ENCODE results near the gene ZNF639.

DNA sequence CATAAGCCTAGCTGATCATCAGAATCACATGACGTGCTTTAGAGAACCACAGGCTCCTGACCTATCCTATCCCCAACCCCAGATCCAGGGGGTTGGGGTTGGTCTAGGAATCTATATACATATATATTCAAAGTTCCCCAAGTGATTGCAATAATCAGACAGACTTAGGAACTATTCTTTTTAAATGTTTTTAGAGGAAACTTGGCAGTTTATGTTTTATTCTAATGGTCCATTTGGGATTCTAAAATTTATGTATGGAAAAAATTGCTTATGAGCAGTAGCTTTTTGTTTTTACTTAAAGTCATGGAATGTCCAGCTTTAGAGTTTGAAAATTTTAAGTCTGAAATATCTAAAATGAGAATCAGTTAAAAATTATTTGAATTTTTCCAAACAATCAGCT lies 46.8 kb downstream of the ZNF639 start:
- TF ChIP-seq CTCF (IDR thresholded peaks at IDR 0.05): no peak
- TF ChIP-seq POLR2A (IDR thresholded peaks at IDR 0.05): no peak
